Prostate gland (tissue), 2 donors: ENCODE data around the gene PSPN.

Source experiments
- CTCF ChIP-seq, 4 experiments: fragments of 200-600 bp in 2 of 4; fragments of 450-650 bp in 2 of 4; sonication (generic) in 2 of 4; IDR thresholded peaks; 1 replicate in 3 of 4; 2 replicates in 1 of 4; pipeline ENCODE4 v1.5.1; 2016 to 2019; ENCODE audit warnings: antibody characterized with exemption in 4 of 4, mild to moderate bottlenecking in 2 of 4, moderate library complexity in 2 of 4
- POLR2A ChIP-seq: fragments of 450-650 bp; IDR thresholded peaks from one replicate; pipeline ENCODE4 v1.6.1; 2016; ENCODE audit warnings: antibody characterized with exemption, mild to moderate bottlenecking

- TF ChIP-seq CTCF (IDR thresholded peaks at IDR 0.05), result peak in 1 of 4 experiments; percentile 2
- TF ChIP-seq POLR2A, result peak; percentile 71
These were observed 3.1 kb downstream of the PSPN start, which contains the start of gene ALKBH7 for GRCh38 chr19:6372594-6373095.
